GM12874 (cell line): ENCODE data around the gene C17orf78.

ENCODE experiments used
- CTCF ChIP-seq: IDR thresholded peaks from 2 replicates; pipeline ENCODE4 v1.5.1; 2011; ENCODE audit warnings: low read depth, mild to moderate bottlenecking, control low read depth, low read length, moderate library complexity; ENCODE audit not compliant: insufficient read depth

Gene C17orf78

GRCh38 chr17:37358098-37358829 lies 17.5 kb upstream of the C17orf78 start:
- TF ChIP-seq CTCF = no peak

GRCh38 chr17:37358830-37359681 lies 16.7 kb upstream of the C17orf78 start:
- 0 out of 2 replicates have a peak, but pooled peaks have one; percentile 15 for TF ChIP-seq CTCF

GRCh38 chr17:37359682-37360188 lies 16.1 kb upstream of the C17orf78 start:
- TF ChIP-seq CTCF = no peak

GRCh38 chr17:37360632-37361031 lies 15.2 kb upstream of the C17orf78 start:
- no peak for TF ChIP-seq CTCF

GRCh38 chr17:37361543-37361942 lies 14.2 kb upstream of the C17orf78 start:
- TF ChIP-seq CTCF = no peak

- TF ChIP-seq CTCF = no peak
These were observed 10.2 kb upstream of the C17orf78 start for GRCh38 chr17:37365589-37365988.

- no peak for TF ChIP-seq CTCF
These were observed 7.2 kb upstream of the C17orf78 start for GRCh38 chr17:37368577-37368976.
